GM21526 (cell line): ENCODE measurements around the gene CREBZF.

Experiments
- ATAC-seq: cut with Tn5 transposase; IDR thresholded peaks from one replicate; pipeline ENCODE4 v1.9.1; 2021; ENCODE audit warnings: moderate library complexity; ENCODE audit not compliant: unreplicated experiment, low FRiP score

The CREBZF gene

GRCh38 chr11:85664615-85665481 lies at the start of gene CREBZF:
Gene CREBZF (minus strand): TSS chr11:85665129. CDS start chr11:85664875, 254 bp downstream.
- peak; percentile 88 for ATAC-seq

GRCh38 chr11:85712953-85713352 lies 48.0 kb upstream of the CREBZF start:
- no peak for ATAC-seq

- no peak for ATAC-seq
These were observed 46.0 kb upstream of the CREBZF start for GRCh38 chr11:85710917-85711316.

- no peak for ATAC-seq
These were observed 45.2 kb upstream of the CREBZF start for GRCh38 chr11:85709941-85710702.

GRCh38 chr11:85705800-85706199 lies 40.9 kb upstream of the CREBZF start:
- no peak for ATAC-seq

GRCh38 chr11:85704967-85705366 lies 40.0 kb upstream of the CREBZF start:
- no peak for ATAC-seq

- ATAC-seq = peak; percentile 80
These were observed 35.2 kb upstream of the CREBZF start for GRCh38 chr11:85699957-85700741.

GRCh38 chr11:85698195-85698594 lies 33.3 kb upstream of the CREBZF start:
- no peak for ATAC-seq

- no peak for ATAC-seq
These were observed 32.8 kb upstream of the CREBZF start for GRCh38 chr11:85697747-85698146.

- no peak for ATAC-seq
These were observed 30.6 kb upstream of the CREBZF start for GRCh38 chr11:85695546-85695945.

- ATAC-seq = no peak
These were observed 29.6 kb upstream of the CREBZF start for GRCh38 chr11:85694385-85694980.

GRCh38 chr11:85685820-85686459 lies 21.0 kb upstream of the CREBZF start, which contains the start of gene CCDC89:
Gene CCDC89 (minus strand): TSS chr11:85686195. CDS start chr11:85686130, 65 bp downstream.
- no peak for ATAC-seq

GRCh38 chr11:85685125-85685819 lies 20.3 kb upstream of the CREBZF start:
- no peak for ATAC-seq

- ATAC-seq = no peak
These were observed 17.7 kb upstream of the CREBZF start for GRCh38 chr11:85682330-85683305.

- ATAC-seq = no peak
These were observed 16.0 kb upstream of the CREBZF start for GRCh38 chr11:85680897-85681296.

GRCh38 chr11:85679576-85679975 lies 14.6 kb upstream of the CREBZF start:
- ATAC-seq = no peak

GRCh38 chr11:85673393-85673792 lies 8.5 kb upstream of the CREBZF start:
- ATAC-seq = no peak
